NCI-H748 (cell line): ENCODE measurements around the gene VRTN.

Experiments used
- DNase-seq: peaks from one replicate; lab custom pipeline; 2025; ENCODE audit not compliant: unreplicated experiment; lab: John Stamatoyannopoulos, UW

Gene VRTN

GRCh38 chr14:74392616-74393570 lies 44.6 kb downstream of the VRTN start:
- DNase-seq = peak; percentile 20

GRCh38 chr14:74394549-74394948 lies 46.3 kb downstream of the VRTN start:
- DNase-seq = no peak

GRCh38 chr14:74395094-74395493 lies 46.8 kb downstream of the VRTN start:
- DNase-seq = no peak

- DNase-seq = peak; percentile 9
Measured at GRCh38 chr14:74400031-74400685, 51.9 kb downstream of the VRTN start.

GRCh38 chr14:74400919-74401503 lies 52.7 kb downstream of the VRTN start:
- no peak for DNase-seq

- DNase-seq = no peak
Measured at GRCh38 chr14:74401504-74402241, 53.4 kb downstream of the VRTN start.

- DNase-seq = no peak
Measured at GRCh38 chr14:74402401-74403251, 54.4 kb downstream of the VRTN start.

- DNase-seq = no peak
Measured at GRCh38 chr14:74403619-74404417, 55.5 kb downstream of the VRTN start.

GRCh38 chr14:74404435-74404834 lies 56.2 kb downstream of the VRTN start:
- DNase-seq = no peak

GRCh38 chr14:74405663-74406062 lies 57.4 kb downstream of the VRTN start:
- DNase-seq = no peak

- DNase-seq = no peak
Measured at GRCh38 chr14:74407021-74407800, 58.9 kb downstream of the VRTN start.

- no peak for DNase-seq
Measured at GRCh38 chr14:74407801-74408154, 59.5 kb downstream of the VRTN start.

- DNase-seq = no peak
Measured at GRCh38 chr14:74408870-74409269, 60.6 kb downstream of the VRTN start.

GRCh38 chr14:74409441-74409840 lies 61.2 kb downstream of the VRTN start:
- no peak for DNase-seq
